ENCODE results near the gene PDE4D. TPM values are rescaled to one million over a fixed set of nuclear protein-coding genes. Genes with fewer than 3 reads are reported as not detected.

PDE4D gene
- total RNA-seq, 1 donor: 19.9 TPM

- peak overlapping the region; percentile 34 for H3K4me2 ChIP-seq (ENCODE audit: insufficient read depth, low read length)
- H4K20me1 ChIP-seq (ENCODE audit: insufficient read depth, low read length): no peaks in the 10 kb centered on the region
- TF ChIP-seq CTCF (IDR thresholded peaks at IDR 0.05; ENCODE audit: extremely low read depth, low read depth, low read length): peak; percentile 75
- H3K4me3 ChIP-seq (ENCODE audit: insufficient read depth, low read length): no peak overlapping the region
- H3K4me1 ChIP-seq (ENCODE audit: insufficient read depth, low read length): peaks cover 43% of the 10 kb centered on the region
- H2AFZ ChIP-seq (ENCODE audit: low read length): peak overlapping the region; percentile 24
- peak overlapping the region; percentile 90 for H3K27ac ChIP-seq (ENCODE audit: low read depth, low read length)
- no peaks in the 10 kb centered on the region for H3K27me3 ChIP-seq (ENCODE audit: insufficient read depth, low read length)
- no peaks in the 10 kb centered on the region for H3K36me3 ChIP-seq (ENCODE audit: insufficient read depth, low read length)
- H3K9me3 ChIP-seq (ENCODE audit: low read depth, low read length): no peaks in the 10 kb centered on the region
- DNase-seq (ENCODE audit: insufficient read length, low spot score, missing footprints): peak; percentile 73
- peaks cover 80% of the 10 kb centered on the region for H3K79me2 ChIP-seq (ENCODE audit: insufficient read depth, low read length)
Observed at GRCh38 chr5:59034498-59035186, 858.9 kb downstream of the PDE4D start.

DNA sequence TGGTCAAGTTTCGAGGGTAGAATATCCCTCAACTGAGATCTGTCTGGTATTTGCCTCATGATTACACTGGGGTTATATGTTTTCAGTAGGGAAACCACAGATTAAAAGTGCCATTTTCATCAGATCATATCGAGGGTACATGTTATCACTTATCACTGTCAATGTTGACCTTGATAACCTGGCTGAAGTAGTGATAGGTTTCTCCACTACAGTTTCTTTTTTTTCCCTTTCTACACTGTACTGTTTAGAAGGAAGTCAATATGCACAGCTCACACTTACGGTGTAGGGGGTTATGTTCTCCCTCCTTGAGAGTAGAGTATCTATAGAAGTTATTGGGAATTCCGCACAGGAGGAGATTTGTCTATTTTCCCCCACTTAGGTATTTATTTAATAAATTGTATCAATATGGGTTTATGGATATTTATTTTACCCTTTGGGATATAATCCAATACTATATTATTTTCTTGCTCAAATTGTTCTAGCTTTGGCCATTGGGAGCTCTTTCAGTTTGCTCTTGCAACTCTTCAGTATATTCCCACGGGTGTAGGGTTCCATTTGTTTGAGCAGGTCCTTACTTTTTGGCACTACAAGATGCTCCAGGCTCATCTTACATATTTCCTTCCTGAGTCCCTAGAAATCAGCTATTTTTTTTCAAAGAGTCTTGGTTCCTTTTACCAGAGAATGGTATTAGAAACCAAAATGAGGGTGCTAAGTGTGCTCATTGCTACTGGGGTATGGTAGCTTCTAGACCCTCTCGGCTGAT lies 866.2 kb downstream of the PDE4D start:
- Histone ChIP-seq H3K27ac (ENCODE audit: low read depth, low read length) (no peak overlapping the region), H2AFZ (ENCODE audit: low read length) (no peak overlapping the region), H4K20me1 (ENCODE audit: insufficient read depth, low read length) (no peaks in the 10 kb centered on the region), H3K36me3 (ENCODE audit: insufficient read depth, low read length) (no peaks in the 10 kb centered on the region), H3K4me3 (ENCODE audit: insufficient read depth, low read length) (no peak overlapping the region), H3K9me3 (ENCODE audit: low read depth, low read length) (no peaks in the 10 kb centered on the region), H3K4me1 (ENCODE audit: insufficient read depth, low read length) (no peaks in the 10 kb centered on the region), H3K27me3 (ENCODE audit: insufficient read depth, low read length) (no peaks in the 10 kb centered on the region), H3K4me2 (ENCODE audit: insufficient read depth, low read length) (no peak overlapping the region), H3K79me2 (ENCODE audit: insufficient read depth, low read length) (peaks cover 70% of the 10 kb centered on the region)
- no peak for DNase-seq (ENCODE audit: insufficient read length, low spot score, missing footprints)
- TF ChIP-seq CTCF (IDR thresholded peaks at IDR 0.05; ENCODE audit: extremely low read depth, low read depth, low read length): no peak

GRCh38 chr5:59025734-59026133 lies 867.8 kb downstream of the PDE4D start:
- Histone ChIP-seq H3K9me3 (ENCODE audit: low read depth, low read length) (no peaks in the 10 kb centered on the region), H3K4me1 (ENCODE audit: insufficient read depth, low read length) (no peaks in the 10 kb centered on the region), H2AFZ (ENCODE audit: low read length) (no peak overlapping the region), H3K27me3 (ENCODE audit: insufficient read depth, low read length) (no peaks in the 10 kb centered on the region), H3K4me3 (ENCODE audit: insufficient read depth, low read length) (no peak overlapping the region), H3K4me2 (ENCODE audit: insufficient read depth, low read length) (no peak overlapping the region), H3K79me2 (ENCODE audit: insufficient read depth, low read length) (peaks cover 74% of the 10 kb centered on the region), H4K20me1 (ENCODE audit: insufficient read depth, low read length) (no peaks in the 10 kb centered on the region), H3K27ac (ENCODE audit: low read depth, low read length) (no peak overlapping the region), H3K36me3 (ENCODE audit: insufficient read depth, low read length) (no peaks in the 10 kb centered on the region)
- peak; percentile 58 for DNase-seq (ENCODE audit: insufficient read length, low spot score, missing footprints)
- no peak for TF ChIP-seq CTCF (IDR thresholded peaks at IDR 0.05; ENCODE audit: extremely low read depth, low read depth, low read length)

GRCh38 chr5:59021837-59022514 lies 871.5 kb downstream of the PDE4D start:
- Histone ChIP-seq H3K36me3 (ENCODE audit: insufficient read depth, low read length) (no peaks in the 10 kb centered on the region), H2AFZ (ENCODE audit: low read length) (no peak overlapping the region), H4K20me1 (ENCODE audit: insufficient read depth, low read length) (no peaks in the 10 kb centered on the region), H3K4me2 (ENCODE audit: insufficient read depth, low read length) (no peak overlapping the region), H3K4me1 (ENCODE audit: insufficient read depth, low read length) (no peaks in the 10 kb centered on the region), H3K27ac (ENCODE audit: low read depth, low read length) (no peak overlapping the region), H3K27me3 (ENCODE audit: insufficient read depth, low read length) (no peaks in the 10 kb centered on the region), H3K9me3 (ENCODE audit: low read depth, low read length) (no peaks in the 10 kb centered on the region), H3K79me2 (ENCODE audit: insufficient read depth, low read length) (peaks cover 66% of the 10 kb centered on the region), H3K4me3 (ENCODE audit: insufficient read depth, low read length) (no peak overlapping the region)
- no peak for TF ChIP-seq CTCF (IDR thresholded peaks at IDR 0.05; ENCODE audit: extremely low read depth, low read depth, low read length)
- DNase-seq (ENCODE audit: insufficient read length, low spot score, missing footprints): peak; percentile 29

Measured in osteoblast (primary cell).